GM12878 (cell line): ENCODE measurements around the gene SLC2A5. TPM values are rescaled to one million over a fixed set of nuclear protein-coding genes. Genes with fewer than 3 reads are reported as not detected.
A peak's percentile ranks its signal among the peaks of the same experiment; 100 is the strongest.

Experiments used
- ASH2L ChIP-seq: fragments of 300-600, 200-600 bp; sonication (generic); IDR thresholded peaks from 2 replicates; pipeline ENCODE4 v1.6.1; 2017; ENCODE audit warnings: low read depth, mild to moderate bottlenecking, borderline replicate concordance
- EZH2 ChIP-seq: IDR thresholded peaks from 2 replicates; pipeline ENCODE4 v1.6.1; 2012; ENCODE audit warnings: low read depth, mild to moderate bottlenecking, control low read depth, inconsistent platforms, low read length, borderline replicate concordance; ENCODE audit not compliant: control insufficient read depth
- HDAC6 ChIP-seq: fragments of 200-600 bp; sonication (generic); IDR thresholded peaks from one replicate; pipeline ENCODE4 v1.8.0; 2017; ENCODE audit warnings: antibody characterized with exemption; ENCODE audit not compliant: unreplicated experiment
- JUND ChIP-seq: IDR thresholded peaks from 2 replicates; pipeline ENCODE4 v1.6.1; 2012; ENCODE audit warnings: low read depth, mild to moderate bottlenecking, low read length, improper control_type of control experiment, moderate library complexity
- MEF2B ChIP-seq: fragments of 450-650 bp; IDR thresholded peaks from 2 replicates; pipeline ENCODE4 v1.6.1; 2018; ENCODE audit warnings: mild to moderate bottlenecking, moderate library complexity; ENCODE audit not compliant: partially characterized antibody, poor library complexity, severe bottlenecking
- RUNX3 ChIP-seq: IDR thresholded peaks from 2 replicates; pipeline ENCODE4 v1.6.1; 2012; ENCODE audit warnings: low read length, inconsistent platforms
- SIN3A ChIP-seq: IDR thresholded peaks from 2 replicates; pipeline ENCODE4 v1.6.1; 2012; ENCODE audit warnings: low read depth, low read length, improper control_type of control experiment
- SMAD1 ChIP-seq: fragments of 450-650 bp; IDR thresholded peaks from 2 replicates; pipeline ENCODE4 v1.6.1; 2018; ENCODE audit warnings: mild to moderate bottlenecking, low read depth; ENCODE audit not compliant: partially characterized antibody
- YY1 ChIP-seq: IDR thresholded peaks from 2 replicates; pipeline ENCODE4 v1.6.1; 2011; ENCODE audit warnings: low read depth, mild to moderate bottlenecking, low read length
- ZNF217 ChIP-seq: fragments of 450-650 bp; IDR thresholded peaks from 2 replicates; pipeline ENCODE4 v1.6.1; 2017; ENCODE audit warnings: antibody characterized with exemption, mild to moderate bottlenecking
- ZNF384 ChIP-seq: IDR thresholded peaks from 2 replicates; pipeline ENCODE4 v1.6.1; 2012; ENCODE audit warnings: low read depth, mild to moderate bottlenecking, low read length, improper control_type of control experiment, borderline replicate concordance
- ZSCAN29 ChIP-seq: fragments of 450-650 bp; IDR thresholded peaks from 2 replicates; pipeline ENCODE4 v1.6.1; 2017; ENCODE audit warnings: mild to moderate bottlenecking, moderate library complexity
- polyA plus RNA-seq, 11 experiments: library from polyadenylated mRNA; depleted of rRNA in 4 of 11; unstranded in 6 of 11; stranded (reverse) in 5 of 11; fragments of >200 nt; fragmentation: Nextera tagmentation in 4 of 11; fragmentation: Illumina TruSeq in 1 of 11; extraction: Ambion mirVana in 4 of 11; extraction: Trizol in 1 of 11; gene quantifications; 1 replicate in 1 of 11; 2 replicates in 10 of 11; pipeline versions ENCODE4 v1.2.1 to v1.2.3, GENCODE V29; 2011 to 2016; ENCODE audit warnings: inconsistent platforms in 2 of 11, missing spikeins in 2 of 11, low read depth in 1 of 11
- total RNA-seq, 4 experiments: library from RNA; depleted of rRNA in 3 of 4; stranded (reverse); fragments of >200 nt in 3 of 4; fragmentation: Illumina TruSeq in 1 of 4; extraction: Trizol in 1 of 4; gene quantifications; 2 replicates each; pipeline versions ENCODE4 v1.2.1 to v1.2.3, GENCODE V29; 2013 to 2021
- TF ChIP-seq, protein P1 (sequence below): IDR thresholded peaks from 2 replicates; pipeline ENCODE4 v1.6.1; 2011; ENCODE audit warnings: borderline replicate concordance, low read depth, mild to moderate bottlenecking, moderate library complexity, mixed read lengths, low read length; ENCODE audit not compliant: insufficient read depth; ENCODE audit errors: extremely low read length
- TF ChIP-seq, protein P2 (sequence below): fragments of 450-650 bp; IDR thresholded peaks from 2 replicates; pipeline ENCODE4 v1.6.1; 2017; ENCODE audit warnings: mild to moderate bottlenecking, low read depth, inconsistent platforms; ENCODE audit not compliant: poor library complexity, severe bottlenecking
- TF ChIP-seq, protein P3 (sequence below): fragments of 450-650 bp; IDR thresholded peaks from 2 replicates; pipeline ENCODE4 v1.6.1; 2017; ENCODE audit warnings: low read depth, mild to moderate bottlenecking, moderate library complexity
- TF ChIP-seq, protein P4 (sequence below): fragments of 450-650 bp; IDR thresholded peaks from 2 replicates; pipeline ENCODE4 v1.6.1; 2016; ENCODE audit warnings: mild to moderate bottlenecking
- TF ChIP-seq, protein P5 (sequence below): IDR thresholded peaks from 2 replicates; pipeline ENCODE4 v1.6.1; 2011; ENCODE audit warnings: low read depth, low read length, improper control_type of control experiment, borderline replicate concordance
- TF ChIP-seq, protein P6 (sequence below): fragments of 450-650 bp; IDR thresholded peaks from 2 replicates; pipeline ENCODE4 v1.6.1; 2018; ENCODE audit warnings: mild to moderate bottlenecking, low read depth, moderate library complexity; ENCODE audit not compliant: partially characterized antibody

Gene SLC2A5
- total and polyA plus RNA-seq, 10 of the 15 experiments (the other 5 are each of a cell fraction or from before 2014, with no cell fraction given) = 4.5 to 76.6 (median 23.9) TPM

DNA sequence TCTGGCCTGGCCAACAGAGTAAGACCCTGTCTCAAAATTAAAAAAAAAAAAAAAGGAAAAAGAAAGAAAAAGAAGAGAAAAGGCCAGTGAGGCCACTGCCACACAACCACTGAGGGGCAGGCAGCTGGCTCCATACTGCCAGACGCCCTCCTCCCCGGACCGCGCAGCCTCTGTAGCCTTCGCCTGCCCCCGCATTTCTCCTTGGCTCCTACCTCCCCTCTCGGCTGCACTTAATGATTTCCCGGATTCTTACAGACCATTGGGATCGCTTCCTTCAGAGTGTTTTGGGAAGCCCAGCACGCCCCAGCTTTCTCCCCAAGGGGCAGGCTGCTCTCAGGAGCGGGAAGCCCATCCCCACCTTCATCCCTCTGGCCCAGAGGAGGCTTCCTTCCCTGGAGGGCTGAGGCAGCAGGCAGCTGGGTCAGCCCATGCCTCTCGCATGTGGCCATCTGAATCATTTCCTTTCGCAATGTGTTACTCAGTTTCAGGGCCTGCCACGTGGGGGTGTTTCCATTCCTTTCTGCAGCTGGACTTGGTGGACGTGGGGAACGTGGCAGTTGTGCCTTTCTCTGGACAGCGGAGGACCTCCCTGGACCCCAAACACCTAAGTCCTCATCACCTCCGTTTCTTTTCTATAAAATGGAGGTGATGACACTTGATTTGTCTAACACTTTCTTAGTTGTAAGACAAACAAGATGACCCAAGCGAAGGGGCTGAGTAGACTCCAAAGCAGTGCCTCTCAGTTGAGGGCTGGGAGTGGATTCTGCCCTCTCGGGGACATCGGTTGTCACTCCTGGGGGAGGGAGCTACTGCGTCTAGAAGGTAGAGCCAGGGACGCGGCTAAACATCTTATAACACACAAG, 2.3 kb downstream of the SLC2A5 start (continued):
- TF ChIP-seq, protein P1, sequence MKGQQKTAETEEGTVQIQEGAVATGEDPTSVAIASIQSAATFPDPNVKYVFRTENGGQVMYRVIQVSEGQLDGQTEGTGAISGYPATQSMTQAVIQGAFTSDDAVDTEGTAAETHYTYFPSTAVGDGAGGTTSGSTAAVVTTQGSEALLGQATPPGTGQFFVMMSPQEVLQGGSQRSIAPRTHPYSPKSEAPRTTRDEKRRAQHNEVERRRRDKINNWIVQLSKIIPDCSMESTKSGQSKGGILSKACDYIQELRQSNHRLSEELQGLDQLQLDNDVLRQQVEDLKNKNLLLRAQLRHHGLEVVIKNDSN = peak; percentile 11
- TF ChIP-seq JUND (no peak), SIN3A (0 out of 2 replicates have a peak, but pooled peaks have one; percentile 47), ASH2L (no peak), SMAD1 (no peak), EZH2 (no peak), ZNF384 (no peak), YY1 (no peak), HDAC6 (no peak), RUNX3 (no peak), ZSCAN29 (no peak), MEF2B (no peak), ZNF217 (no peak)
- TF ChIP-seq, protein P2, sequence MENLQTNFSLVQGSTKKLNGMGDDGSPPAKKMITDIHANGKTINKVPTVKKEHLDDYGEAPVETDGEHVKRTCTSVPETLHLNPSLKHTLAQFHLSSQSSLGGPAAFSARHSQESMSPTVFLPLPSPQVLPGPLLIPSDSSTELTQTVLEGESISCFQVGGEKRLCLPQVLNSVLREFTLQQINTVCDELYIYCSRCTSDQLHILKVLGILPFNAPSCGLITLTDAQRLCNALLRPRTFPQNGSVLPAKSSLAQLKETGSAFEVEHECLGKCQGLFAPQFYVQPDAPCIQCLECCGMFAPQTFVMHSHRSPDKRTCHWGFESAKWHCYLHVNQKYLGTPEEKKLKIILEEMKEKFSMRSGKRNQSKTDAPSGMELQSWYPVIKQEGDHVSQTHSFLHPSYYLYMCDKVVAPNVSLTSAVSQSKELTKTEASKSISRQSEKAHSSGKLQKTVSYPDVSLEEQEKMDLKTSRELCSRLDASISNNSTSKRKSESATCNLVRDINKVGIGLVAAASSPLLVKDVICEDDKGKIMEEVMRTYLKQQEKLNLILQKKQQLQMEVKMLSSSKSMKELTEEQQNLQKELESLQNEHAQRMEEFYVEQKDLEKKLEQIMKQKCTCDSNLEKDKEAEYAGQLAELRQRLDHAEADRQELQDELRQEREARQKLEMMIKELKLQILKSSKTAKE = no peak
- TF ChIP-seq, protein P3, sequence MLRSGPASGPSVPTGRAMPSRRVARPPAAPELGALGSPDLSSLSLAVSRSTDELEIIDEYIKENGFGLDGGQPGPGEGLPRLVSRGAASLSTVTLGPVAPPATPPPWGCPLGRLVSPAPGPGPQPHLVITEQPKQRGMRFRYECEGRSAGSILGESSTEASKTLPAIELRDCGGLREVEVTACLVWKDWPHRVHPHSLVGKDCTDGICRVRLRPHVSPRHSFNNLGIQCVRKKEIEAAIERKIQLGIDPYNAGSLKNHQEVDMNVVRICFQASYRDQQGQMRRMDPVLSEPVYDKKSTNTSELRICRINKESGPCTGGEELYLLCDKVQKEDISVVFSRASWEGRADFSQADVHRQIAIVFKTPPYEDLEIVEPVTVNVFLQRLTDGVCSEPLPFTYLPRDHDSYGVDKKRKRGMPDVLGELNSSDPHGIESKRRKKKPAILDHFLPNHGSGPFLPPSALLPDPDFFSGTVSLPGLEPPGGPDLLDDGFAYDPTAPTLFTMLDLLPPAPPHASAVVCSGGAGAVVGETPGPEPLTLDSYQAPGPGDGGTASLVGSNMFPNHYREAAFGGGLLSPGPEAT = peak; percentile 33; the same call in 1 of the 2 replicates
- TF ChIP-seq, protein P4, sequence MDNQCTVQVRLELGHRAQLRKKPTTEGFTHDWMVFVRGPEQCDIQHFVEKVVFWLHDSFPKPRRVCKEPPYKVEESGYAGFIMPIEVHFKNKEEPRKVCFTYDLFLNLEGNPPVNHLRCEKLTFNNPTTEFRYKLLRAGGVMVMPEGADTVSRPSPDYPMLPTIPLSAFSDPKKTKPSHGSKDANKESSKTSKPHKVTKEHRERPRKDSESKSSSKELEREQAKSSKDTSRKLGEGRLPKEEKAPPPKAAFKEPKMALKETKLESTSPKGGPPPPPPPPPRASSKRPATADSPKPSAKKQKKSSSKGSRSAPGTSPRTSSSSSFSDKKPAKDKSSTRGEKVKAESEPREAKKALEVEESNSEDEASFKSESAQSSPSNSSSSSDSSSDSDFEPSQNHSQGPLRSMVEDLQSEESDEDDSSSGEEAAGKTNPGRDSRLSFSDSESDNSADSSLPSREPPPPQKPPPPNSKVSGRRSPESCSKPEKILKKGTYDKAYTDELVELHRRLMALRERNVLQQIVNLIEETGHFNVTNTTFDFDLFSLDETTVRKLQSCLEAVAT = no peak
- TF ChIP-seq, protein P5, sequence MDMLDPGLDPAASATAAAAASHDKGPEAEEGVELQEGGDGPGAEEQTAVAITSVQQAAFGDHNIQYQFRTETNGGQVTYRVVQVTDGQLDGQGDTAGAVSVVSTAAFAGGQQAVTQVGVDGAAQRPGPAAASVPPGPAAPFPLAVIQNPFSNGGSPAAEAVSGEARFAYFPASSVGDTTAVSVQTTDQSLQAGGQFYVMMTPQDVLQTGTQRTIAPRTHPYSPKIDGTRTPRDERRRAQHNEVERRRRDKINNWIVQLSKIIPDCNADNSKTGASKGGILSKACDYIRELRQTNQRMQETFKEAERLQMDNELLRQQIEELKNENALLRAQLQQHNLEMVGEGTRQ = no peak; the same call in 1 of the 2 replicates
- TF ChIP-seq, protein P6, sequence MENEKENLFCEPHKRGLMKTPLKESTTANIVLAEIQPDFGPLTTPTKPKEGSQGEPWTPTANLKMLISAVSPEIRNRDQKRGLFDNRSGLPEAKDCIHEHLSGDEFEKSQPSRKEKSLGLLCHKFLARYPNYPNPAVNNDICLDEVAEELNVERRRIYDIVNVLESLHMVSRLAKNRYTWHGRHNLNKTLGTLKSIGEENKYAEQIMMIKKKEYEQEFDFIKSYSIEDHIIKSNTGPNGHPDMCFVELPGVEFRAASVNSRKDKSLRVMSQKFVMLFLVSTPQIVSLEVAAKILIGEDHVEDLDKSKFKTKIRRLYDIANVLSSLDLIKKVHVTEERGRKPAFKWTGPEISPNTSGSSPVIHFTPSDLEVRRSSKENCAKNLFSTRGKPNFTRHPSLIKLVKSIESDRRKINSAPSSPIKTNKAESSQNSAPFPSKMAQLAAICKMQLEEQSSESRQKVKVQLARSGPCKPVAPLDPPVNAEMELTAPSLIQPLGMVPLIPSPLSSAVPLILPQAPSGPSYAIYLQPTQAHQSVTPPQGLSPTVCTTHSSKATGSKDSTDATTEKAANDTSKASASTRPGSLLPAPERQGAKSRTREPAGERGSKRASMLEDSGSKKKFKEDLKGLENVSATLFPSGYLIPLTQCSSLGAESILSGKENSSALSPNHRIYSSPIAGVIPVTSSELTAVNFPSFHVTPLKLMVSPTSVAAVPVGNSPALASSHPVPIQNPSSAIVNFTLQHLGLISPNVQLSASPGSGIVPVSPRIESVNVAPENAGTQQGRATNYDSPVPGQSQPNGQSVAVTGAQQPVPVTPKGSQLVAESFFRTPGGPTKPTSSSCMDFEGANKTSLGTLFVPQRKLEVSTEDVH = no peak
